Stimulated activated CD4-positive, alpha-beta T cell treated with anti-CD3 and anti-CD28 coated beads, Interleukin-15, amount 100 ng/mL, for 1 hour (primary cell): Measurements from ENCODE around the gene NPAS3.

ENCODE experiments used
- DNase-seq, 2 donors: peaks; one replicate each; pipeline ENCODE4 v3.0.0-alpha.2; 2020; ENCODE audit warnings: low read depth in 1 of 2, low spot score in 1 of 2

NPAS3 gene

DNA sequence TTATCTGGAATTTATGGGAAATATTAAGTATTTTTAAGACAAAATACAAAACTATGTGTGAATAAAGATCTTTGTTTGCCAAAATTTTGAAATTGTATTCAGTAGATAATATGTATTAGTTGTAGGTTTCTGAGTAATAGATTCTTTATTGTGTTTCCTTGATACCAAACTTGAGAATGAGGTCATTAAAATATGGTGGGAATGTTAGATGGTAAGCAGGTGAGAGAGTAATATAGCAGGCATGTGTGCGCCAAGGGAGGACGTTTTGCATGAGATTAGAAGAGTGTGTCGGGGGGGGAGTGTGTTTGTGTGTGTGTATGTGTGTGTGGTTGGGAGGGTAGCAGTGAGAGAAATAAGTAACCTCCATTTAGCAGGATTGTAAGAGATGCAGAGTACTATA is 376.5 kb downstream of the NPAS3 start:
- DNase-seq = no peak

DNA sequence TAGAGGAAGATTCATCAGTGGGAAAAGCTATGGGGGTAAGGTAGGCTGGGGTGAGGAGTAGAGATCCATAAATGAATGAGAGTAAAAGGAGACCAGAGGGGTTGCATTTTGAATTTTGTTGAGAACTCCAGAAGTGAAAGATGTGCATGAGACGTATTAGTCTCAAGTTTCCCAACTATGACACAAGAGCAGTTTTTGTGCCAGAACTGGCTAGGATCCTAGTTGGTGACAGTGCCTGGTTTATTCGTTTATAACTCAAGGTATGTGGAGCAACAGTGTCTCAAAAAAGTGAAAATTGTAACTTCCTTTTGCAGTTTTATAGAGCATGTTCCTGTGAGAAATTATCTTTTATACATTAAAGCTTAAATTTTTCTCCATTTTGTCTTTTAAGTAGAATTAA is 377.0 kb downstream of the NPAS3 start:
- DNase-seq = no peak

DNA sequence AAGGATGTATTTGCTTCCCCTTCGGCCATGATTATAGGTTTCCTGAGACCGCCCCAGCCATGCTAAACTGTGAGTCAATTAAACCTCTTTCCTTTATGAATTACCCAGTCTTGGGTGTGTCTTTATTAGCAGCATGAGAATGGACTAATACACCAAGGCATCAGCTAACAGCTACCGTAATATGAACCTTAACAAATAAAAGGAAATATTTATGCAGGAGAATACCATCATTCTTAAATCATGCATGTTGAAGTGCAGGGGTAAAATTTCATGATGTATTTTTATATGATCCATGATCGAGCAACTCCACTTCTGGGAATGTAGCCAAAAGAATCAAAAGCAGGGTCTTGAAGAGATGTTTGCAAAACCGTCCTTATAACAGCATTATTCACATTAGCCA is 379.0 kb downstream of the NPAS3 start:
- no peak for DNase-seq

DNA sequence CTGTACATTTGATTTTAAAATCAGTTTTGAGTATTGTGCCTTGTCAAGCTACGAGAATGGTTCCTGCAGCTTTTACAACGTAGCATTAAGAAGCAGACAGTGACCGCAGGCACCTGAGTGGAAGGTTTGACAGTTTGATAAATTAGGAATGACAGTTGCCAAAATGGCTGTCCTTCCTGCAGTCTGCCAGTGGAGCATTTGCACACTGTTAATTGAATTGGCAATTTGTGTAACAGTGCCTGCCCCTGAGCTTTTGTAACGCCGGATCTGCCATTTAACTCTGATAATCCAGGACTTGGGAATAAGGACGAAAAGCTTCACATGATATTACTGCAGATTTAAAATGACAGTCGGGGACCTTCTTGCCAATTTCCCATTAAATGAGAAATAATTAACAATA is 385.3 kb downstream of the NPAS3 start:
- no peak for DNase-seq

DNA sequence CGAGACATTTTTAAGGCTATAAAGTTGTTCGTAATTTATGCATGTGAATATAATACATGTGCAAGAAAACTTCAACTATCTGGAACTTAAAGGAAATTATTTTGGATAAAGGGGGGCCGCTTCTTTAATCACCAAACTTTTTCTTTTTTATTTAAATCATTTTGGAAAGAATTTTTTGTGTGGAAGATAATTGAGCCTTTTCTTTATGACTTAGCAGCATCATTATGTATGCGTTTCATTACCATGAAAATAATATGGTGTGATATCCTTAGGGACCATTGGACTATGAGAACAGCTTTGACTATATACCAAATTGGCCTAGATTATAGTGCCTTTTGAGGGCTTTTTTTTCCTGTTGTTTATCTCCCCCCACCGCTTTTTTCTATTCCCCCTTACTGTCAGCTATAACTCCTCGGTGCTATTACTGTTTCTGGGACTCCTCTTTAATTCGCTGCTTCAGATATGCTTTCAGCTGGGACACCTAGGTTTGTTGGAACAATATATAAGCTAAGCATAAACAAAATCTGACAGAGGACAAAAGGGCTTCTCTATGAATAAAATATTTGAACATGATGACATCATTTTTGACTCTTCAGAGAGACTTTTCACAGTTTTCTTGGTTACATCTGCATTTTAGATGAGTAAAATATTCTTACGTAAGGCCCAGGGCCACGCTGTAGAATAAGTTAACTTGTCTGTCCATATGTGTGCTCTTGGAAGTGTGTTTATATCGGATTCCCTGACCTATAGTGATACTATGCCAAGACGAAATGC is 392.7 kb downstream of the NPAS3 start:
- no peak for DNase-seq

DNA sequence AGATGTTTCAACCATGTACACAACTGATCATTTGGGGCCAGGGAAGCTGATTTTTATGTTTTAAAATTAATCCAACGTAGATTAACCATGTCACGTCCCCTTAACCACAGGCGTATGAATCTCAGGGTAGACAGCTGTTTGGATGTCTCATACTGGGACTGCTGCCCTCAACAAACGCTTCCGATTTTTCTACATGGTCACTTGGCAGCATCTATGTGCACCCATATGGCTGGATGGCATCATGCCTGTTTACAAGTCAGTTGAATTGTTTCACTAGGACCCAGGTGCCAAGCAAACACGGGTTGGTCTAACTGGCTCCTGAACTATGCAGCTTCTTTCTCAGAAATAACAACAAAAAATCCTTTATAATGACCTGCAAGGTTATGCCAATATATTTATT is 393.8 kb downstream of the NPAS3 start:
- no peak for DNase-seq

DNA sequence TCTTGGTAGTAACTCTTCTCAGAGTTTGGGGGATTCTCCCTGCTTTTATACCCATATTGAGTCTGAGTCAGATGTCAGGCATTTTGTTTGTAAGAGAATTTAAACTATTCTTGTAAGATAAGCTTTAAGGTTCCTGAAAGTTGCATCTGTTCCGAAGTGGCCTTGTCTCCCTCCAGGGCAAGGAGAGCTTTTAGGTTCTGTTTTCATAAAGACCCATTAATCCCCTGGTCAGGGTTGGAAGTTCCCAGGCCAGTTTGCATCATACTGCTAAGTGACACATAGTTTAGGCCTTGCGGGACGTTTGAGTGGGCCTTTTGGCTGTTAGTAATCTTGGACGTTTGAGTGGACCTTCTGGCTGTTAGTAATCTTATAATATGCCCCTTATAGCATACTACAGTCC is 396.7 kb downstream of the NPAS3 start:
- DNase-seq = no peak

DNA sequence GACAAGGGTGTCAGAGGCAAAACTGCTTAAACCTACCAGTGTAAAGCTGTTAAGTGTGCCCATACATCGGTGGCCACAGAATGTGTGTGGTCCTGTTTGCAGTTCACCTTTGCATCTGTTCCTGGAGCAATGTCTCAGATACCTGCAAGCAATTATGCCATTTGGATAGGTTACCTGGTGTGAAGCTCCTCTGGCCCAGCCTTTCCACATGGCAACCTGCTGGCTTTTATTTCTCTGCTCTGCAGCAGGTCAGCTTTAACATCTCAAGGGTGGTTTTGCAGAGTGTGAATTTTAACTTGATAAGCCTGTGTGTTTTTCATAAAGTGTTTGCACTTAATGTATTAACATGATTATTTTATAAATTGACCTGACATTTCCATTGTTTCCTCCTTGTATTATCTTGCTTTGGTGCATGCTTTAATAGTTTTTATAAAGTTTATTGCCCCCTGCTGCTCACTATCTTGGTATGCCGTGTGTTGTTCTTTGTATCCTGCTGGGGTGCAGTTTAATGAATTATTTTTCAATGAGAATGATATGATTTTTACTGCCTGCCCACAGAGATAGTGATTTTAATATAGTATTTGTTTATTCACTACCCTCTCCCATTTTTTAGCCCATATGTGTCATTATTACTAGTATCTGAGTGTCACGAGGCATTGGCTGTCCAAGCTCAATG is 403.8 kb downstream of the NPAS3 start:
- no peak for DNase-seq

DNA sequence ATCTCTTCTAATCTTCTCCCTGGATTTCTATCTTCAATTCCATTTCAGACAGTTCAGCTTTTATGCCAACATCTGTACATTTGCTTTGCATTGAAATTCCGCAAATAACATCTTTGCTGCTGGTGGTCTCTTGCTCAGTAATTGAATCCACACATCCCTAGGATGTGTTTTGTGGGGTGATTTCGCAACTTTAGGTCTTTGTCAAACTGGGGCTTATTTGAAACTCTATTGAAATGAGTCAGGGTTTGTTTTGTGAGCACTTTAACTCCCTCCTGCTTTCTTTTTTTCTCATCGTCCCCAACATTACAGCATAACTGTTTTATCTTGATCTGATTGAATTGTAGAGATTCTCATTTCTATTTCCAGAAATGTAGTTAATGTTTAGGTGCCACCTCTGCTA is 404.3 kb downstream of the NPAS3 start:
- DNase-seq = no peak

DNA sequence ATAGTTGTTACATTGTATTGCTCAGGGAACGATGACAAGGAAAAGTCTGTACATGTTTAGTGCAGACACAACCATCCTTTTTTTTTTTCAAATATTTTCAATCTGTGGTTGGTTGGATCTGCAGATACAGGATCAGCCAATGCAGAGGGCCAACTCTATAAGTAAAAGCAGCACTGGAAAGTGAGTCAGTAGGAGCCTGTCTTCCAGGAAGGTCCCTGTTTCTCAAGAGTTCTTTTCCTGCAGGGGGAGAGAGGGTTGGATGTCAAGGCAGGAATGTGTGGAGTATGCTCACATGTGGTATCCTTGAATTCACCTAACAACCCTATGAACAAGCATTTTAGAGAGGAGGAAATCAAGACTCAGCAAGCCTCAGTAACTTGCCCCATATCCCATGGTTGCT is 409.1 kb downstream of the NPAS3 start:
- no peak for DNase-seq

DNA sequence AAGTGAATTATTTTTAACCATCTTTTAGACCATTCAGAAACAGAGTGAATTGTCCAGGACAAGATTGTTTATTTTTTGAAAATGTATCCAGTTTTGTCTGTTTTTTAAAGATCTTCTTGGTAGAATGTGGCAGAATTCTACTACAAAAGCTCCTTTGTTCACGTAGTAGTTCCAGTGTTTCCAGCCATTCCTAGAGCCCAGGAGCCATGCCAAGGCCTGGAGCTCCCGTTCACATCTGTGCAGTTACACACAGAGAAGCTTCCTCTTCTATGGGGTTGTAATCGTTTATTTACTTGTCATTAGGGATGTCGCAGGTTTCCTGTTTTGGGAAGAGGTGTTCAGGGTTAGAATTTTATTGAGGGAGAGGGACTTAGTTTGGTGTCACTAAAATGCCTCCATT is 409.8 kb downstream of the NPAS3 start:
- DNase-seq = no peak

DNA sequence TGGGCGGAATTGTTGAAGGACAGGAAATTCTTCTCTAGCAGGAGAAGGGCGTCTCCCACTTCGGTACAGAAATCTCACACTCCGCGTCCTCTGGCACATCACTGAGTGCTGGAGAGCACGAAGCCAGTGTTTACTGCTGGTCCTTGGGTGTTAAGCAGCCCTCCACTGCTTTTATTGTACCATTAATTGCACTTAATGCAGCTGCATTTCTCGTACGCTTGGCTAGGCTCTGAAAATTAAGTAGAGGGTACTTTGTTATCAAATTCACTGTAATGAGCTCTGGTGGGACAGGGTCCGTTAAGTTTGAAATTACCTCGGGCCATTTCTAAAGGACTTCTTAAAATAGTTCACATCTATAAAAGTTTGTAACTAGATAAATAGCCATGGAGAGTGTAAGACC is 411.2 kb downstream of the NPAS3 start:
- DNase-seq = no peak

DNA sequence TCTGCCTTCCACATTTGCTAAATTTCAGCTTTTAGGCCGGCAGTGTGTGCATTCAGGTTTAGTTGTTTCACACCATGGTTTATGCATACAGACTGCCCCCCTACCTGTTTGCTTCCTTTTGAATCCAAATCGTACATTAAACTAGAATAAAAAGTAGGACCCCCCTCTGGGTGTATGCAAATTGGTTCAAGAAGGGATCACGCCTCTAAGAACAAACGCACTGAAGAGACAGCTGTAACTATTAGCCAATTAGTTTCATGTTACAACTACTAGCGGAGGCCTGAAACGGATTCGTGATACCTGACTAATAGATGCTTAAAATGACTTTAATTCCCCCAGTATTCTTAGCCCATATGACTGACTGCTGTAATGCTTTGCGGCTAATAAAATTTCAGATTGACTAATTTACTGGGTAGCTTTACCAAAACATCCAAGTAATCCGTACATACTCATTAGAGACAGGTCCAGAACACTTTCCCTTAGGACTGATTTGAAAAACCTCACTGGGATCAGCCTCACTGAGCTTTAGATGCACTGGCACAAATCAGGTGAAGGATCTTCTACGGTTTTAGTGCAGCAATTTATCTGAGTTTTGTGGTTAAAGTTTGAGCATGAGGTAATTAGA is 411.8 kb downstream of the NPAS3 start:
- DNase-seq = no peak

DNA sequence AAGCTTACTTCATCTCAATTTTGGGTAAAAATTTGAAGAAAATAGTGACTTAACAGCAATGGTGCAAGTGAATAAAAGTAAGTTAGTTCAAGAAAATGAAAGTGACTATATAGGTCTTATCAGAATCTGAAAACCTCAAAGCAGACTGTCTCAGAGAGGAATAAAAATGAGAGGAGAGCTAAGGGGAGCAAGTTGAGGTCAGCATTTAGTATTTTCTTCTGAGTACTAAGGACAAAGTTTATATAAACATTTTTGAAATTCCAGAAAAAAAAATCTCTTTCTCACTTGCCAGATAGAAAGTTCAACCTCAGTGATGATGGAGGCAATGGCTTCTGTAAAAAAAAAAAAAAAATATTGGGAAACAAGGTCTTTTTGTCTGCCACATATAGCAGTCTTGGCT is 414.1 kb downstream of the NPAS3 start:
- no peak for DNase-seq

DNA sequence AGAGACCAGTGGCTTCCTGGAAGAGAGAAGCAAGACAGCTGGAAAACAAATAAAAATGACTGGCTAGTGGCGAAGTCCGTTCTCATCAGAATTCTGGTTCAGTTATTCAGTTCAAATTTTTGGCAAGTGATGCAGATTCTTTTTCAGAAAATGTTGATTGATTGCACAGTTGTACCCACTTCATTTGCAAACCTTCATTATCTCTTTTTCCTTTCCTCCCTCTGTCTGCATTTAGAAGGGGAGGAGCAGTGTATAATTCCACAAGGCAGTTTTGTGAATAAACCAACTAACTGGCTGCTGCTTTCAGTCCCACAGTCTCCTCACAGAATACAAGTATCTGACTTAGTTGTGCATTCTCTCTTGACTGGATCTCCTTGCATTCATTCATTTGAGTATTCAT is 417.5 kb downstream of the NPAS3 start:
- no peak for DNase-seq

DNA sequence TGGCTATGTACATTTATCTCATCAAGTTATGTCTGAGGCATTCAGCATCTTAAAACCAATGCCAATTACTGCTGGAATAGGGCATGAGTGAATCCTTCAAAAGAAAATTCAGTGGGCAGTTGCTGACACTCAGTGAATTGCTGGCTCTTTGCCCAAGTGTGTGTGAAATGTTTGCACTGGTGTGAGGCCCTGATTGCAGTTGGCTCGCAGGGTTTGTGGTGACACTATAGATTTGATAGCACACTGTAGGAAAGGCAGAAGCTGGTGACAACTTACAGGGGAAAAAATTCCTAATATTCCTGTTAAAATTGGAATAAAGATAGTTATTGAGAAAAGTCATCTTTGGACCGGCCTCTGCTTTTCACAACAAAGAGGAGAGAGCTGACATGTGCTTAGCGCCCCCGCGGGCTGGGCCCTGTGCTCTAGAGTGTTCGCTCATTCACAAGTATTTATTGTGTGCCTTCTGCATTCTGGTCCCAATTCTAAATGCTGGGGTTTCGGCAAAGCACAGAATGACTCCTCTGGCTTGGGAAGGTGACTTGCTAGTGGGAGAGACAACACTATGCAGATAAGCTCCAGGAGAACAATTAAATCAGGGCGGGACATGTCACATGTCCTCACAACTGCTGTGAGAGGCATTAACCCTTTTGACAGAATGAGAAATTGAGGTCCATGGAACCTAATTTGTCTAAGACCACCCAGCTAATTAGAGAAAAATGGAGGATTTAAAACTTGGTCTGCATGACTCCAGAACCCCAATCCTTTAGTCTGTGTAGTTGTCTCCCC is 418.7 kb downstream of the NPAS3 start:
- DNase-seq = no peak

DNA sequence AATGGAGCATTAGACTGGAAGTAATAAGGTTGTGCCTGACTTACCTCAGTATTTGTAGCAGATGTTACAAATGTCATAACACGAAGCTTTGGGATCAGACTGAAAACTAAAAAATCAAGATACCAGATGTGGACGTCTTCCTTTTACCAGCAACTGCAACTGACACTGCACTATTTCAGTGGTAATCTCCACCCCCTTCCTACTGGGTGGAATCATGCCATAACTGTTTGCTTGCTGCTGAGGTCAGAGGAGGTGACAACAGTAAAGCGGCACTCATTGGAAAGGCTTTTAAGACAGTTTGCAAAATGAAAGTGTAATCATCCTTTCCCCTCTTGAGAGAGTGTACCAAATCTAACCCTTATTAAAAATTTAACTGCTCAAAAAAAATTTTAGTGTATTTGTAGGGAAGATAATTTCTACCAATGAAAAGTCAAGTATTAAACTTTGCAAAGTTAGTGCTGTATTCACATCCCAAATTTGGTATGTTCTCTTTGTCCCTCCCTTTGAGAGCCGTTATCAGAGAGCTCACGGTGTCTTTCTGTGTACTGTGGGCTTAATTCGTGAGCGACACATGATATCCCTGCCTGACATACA is 420.7 kb downstream of the NPAS3 start:
- no peak for DNase-seq

DNA sequence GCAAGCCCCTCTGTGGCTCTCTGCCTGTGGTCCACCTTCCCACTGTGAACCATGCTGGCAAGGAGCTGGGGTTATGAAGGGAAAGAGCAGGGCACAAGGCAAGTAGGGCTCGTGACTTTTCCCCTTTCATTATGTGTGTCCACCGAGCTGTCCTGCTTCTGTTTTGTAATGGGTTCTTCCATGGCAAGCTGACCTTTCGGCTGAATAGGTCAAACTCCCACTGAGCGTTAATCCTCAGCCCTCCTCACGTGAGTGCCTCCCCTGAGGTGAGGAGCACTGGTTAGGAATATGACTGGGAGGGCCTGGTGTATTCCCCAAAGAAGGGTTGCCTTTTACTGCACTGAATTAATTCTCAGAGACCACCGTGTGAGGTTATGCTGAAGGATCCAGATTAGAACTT is 424.3 kb downstream of the NPAS3 start:
- no peak for DNase-seq

DNA sequence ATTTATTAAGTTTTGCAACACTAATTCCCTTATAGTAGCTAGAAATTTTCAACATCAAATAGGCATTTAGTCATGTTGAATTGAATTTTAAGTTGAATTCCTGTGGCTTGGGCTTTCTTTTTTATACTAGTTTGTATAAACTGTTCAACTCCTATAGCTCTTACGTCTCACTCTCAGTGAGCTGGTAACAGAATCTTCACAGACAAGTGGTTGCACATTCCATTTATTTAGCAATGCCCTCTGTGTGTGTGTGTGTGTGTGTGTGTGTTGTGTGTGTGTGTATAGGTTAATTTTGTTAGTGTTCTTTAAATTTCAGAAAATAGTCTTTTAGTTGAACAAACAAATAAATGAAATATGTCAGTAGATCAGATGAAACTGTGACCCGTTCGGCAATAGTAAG is 425.0 kb downstream of the NPAS3 start:
- DNase-seq = no peak

DNA sequence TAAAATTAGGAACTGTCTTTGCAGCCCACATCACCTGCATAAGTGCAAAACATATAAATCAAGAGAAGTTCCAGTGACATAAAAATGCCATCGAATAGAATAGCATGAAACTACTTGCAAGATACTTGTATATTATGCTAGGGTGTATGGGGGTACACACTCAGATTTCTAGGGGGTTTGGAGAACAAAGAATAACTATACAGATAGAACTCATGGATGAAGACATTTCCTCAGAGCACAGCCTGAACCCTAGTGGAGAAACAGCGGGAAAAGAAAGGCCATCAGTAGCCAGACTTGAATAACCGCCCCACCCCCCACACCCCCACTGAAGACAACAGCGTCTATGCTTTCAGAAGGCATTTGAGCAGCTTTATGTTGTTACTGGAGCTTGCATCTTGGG is 425.8 kb downstream of the NPAS3 start:
- no peak for DNase-seq

DNA sequence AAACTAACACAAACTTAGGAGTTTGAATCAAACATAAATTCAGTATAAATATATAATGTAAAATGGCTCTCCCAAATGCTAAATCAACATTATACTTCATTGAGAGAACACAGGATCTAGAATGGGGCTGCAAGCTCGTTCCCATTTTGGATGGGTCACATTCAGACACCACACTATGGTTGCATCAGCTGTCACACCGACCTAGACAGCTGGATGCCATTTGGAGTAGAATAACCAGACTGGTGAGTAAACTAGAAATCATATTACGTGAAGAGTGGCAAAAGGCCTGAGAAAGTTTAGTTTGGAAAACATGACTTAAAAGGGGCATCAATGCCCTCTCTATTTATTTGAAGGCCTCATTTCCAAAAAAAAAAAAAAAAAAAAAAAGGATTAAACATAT is 430.4 kb downstream of the NPAS3 start:
- no peak for DNase-seq
